Myocyte (in vitro differentiated cells): Measurements from ENCODE around the gene RNPS1. TPM values are rescaled to one million over a fixed set of nuclear protein-coding genes. Genes with fewer than 3 reads are reported as not detected.
"Not testable (repeated sequence)": the region's sequence is repeated elsewhere in the genome, so short reads cannot be mapped to it uniquely, and the experiment has no call there.

Experiments used
- DNase-seq: peaks from one replicate; pipeline ENCODE4 v3.0.0-alpha.2; 2012; ENCODE audit warnings: low read depth
- total RNA-seq: library from RNA; depleted of rRNA; stranded (reverse); fragments of >200 nt; gene quantifications from 2 replicates; pipeline ENCODE4 v1.2.3, GENCODE V29; 2014

Gene RNPS1
- total RNA-seq, 1 donor from 2014 or later = 136 TPM

DNA sequence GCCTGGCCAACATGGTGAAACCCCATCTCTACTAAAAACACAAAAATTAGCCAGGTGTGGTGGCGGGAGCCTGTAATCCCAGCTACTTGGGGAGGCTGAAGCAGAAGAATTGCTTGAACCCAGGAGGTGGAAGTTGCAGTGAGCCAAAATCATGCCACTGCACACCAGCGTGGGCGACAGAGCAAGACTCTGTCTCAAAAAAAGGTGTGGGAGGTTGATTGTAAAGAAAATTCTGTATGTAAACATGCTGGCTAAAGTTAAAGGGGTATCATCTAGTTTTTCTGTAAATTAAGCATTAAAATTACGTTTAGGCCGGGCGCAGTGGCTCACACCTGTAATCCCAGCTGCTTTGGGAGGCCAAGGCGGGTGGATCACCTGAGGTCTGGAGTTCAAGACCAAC lies 9.4 kb downstream of the RNPS1 start:
- DNase-seq = not testable (repeated sequence)

DNA sequence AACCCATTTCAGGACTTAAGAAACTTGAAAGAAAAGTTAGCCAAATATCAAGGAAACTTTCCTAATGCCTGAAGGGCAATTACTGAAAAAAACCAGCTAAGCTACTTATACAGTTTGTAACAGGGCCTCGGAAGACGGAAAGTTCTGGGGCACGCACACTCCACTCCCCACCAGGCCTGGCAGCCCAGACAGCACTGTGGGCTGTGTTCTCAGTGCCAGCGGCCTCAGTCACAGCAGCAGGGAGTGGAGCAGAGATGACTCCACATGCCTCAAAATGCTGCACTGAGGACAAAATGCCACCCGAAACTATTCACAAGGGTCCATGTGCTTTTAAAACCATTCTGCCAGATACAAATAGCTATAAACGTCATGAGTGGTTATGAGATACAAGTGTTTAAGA lies 10.2 kb downstream of the RNPS1 start:
- DNase-seq = no peak

DNA sequence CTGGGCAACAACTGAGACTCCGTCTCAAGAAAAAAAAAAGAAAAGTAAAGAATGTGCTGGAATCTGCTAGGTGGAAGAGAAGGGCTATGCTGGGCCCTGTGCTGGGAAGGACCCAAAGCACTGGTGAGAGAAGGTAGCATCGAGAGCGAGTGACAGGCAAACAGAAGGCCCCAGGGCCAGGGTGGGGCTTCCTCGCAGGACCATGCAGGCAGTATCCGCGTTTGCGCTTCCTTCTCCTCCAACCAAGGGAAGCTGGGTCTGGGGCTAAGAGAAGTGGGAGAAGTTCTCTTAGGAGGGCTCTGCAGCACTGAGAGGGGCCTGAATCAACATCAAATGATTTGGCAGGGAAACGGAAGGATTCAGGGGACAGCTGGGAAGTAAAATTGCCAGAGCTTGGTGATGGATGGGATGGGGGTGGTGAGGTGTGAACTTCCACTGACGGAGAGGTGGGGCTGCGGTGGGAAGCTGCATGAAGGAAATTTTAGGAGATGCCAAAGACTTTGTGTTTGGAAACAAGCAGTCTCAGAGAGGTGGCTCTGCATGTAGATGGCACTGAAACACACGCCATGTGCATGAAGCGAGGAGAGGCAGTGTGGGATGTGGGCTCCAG lies 11.3 kb downstream of the RNPS1 start:
- no peak for DNase-seq

DNA sequence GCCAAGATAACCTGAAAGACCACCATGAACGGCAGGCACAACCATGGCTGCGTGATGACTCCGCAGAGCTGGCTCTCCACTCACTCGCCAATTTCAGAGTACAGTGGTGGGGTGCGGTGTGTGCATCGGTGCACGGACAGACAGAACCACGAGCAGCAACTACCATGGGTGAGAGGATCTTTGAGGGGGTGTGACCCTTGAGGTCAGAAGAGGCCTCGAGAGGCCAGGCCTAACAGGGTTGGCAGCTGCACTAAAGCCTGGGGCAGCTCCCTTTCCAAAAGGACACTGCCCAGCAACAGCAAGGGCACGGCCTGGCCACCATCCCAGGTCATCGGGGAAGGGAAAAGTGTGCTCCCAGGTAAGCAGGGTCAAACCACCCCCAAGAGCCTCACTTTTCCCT lies 14.6 kb downstream of the RNPS1 start:
- DNase-seq = no peak

DNA sequence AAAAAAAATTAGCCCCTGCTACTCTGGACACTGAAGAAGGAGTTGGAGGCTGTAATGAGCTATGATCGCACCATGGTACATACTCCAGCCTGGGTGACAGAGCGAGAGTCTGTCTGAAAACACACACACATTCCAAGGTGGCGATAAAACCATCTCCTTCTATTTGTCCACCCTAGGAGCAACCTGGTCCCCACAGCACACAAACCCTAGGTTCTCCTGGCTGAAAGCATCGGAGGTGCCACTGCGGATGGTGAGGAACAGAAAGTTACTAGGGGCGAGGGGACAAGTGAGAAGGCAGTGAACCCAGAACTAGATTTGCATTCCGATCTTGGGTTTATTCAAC lies 15.1 kb downstream of the RNPS1 start:
- no peak for DNase-seq

- DNase-seq = peak; percentile 95
These were observed 16.4 kb downstream of the RNPS1 start, which contains the start of gene ECI1 for GRCh38 chr16:2251296-2252111. Gene ECI1 (minus strand): TSS chr16:2251587. CDS start chr16:2251566, 21 bp downstream.

- DNase-seq = no peak
These were observed 17.2 kb downstream of the RNPS1 start for GRCh38 chr16:2250652-2251295.

DNA sequence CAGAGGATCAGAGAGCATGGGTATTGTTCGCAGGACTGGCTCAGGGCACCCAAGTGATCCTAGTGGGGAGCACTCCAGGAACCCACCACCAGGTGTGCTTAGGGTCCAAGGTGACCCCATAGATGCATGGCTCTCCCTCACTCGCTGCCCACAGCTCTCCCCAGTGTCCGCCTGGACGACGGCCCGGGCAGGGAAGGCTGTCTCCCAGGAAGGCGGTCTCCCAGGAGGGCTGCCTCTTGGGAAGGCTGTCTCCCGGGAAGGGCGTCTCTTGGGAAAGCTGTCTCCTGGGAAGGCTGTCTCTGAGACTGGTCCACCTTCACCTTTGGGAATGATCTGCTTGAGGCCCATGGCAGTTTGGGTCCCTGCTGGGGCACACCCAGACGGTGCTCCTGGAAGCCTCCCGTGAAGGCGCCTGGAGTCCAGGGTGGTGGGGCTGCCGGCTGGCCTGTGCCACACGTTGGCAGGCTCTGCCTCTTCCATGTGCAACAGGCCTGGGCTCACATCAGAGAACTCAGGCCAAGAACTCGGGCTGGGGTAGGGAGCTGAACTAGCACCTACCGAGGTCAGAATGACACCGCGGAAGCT lies 21.5 kb downstream of the RNPS1 start:
- no peak for DNase-seq

- DNase-seq = no peak
These were observed 22.8 kb downstream of the RNPS1 start for GRCh38 chr16:2244926-2245795.

- no peak for DNase-seq
These were observed 23.6 kb downstream of the RNPS1 start for GRCh38 chr16:2244301-2244700.

- DNase-seq = no peak
These were observed 24.1 kb downstream of the RNPS1 start for GRCh38 chr16:2243781-2244180.

GRCh38 chr16:2243031-2243528 lies 24.8 kb downstream of the RNPS1 start:
- DNase-seq = no peak

DNA sequence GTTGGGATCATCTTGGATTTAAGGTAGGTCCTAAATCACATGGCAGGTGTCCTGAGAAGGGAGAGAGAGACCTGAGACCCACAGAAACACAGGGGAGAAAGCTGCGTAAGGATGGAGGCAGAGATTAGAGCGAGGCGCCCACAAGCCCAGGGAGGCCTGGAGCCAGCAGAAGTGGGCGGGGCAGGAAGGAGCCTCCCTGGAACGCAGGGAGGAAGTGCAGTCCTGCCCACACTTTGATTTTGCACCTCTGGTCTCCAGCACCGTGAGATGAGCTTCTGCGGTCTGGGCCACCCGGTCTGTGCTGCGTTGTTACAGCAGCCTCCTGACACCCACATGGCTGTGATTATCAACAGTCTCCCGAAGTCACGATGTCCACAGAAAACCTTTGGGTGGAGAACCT lies 25.3 kb downstream of the RNPS1 start:
- no peak for DNase-seq

- not testable (repeated sequence) for DNase-seq
These were observed 27.6 kb downstream of the RNPS1 start for GRCh38 chr16:2240331-2240730.

DNA sequence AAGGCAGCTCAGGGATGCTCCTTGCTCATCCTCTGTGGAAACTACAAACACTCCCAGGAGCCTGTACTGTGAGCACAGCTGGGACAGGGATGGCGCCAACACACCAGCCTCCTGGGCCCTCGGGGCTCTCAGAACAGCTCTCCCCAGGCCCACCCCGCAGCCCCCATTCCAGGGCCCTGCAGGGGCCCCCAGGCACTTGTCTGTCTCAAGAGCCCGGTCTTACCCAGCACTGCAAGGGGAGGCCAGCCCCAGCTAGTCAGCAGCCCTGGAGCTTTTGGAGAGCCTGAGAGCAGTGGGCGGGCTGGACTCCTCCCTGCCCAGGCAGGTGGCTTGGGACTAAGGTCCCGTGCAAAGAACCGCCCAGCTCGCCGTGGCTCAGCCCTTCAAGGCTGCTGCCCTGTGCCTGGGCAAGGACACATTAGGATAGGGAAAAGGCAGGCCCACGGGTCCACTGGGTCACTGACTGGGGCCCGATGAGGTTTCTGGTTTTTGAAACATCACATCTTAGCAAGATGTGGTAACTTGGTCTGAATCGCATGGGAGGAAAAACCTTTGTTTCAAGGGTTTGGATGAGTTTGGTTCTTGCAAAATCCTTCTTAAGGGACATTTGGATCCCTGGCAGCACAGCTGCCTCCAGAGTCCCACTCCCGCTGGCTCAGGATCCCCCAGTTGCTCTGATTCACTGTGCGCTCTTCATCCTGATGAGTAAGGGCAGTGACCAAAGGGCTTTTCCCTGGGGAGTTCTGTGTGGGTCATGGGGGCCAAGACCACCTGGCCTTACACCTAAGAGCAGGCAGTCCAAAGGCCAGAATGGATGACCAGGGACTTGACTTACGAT lies 28.9 kb downstream of the RNPS1 start:
- no peak for DNase-seq

- DNase-seq = no peak
These were observed 29.6 kb downstream of the RNPS1 start for GRCh38 chr16:2238150-2238837.

- DNase-seq = no peak
These were observed 30.3 kb downstream of the RNPS1 start for GRCh38 chr16:2237493-2238149.

DNA sequence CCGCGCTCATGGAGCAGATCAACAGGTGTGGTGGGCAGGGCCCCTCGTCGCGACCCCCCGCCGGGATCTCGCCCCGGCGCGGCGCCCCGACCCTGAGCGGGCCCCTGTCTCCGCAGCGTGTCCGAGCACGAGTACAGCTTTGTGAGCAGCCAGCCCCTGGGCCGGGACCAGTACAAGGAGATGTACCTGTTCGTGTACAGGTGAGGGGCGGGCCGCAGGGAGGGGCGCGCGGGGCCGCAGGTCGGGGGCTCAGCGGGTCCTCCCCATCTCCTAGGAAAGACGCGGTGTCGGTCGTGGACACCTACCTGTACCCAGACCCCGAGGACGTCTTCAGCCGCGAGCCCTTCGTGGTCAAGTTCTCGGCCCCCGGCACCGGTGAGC lies 30.8 kb downstream of the RNPS1 start:
- DNase-seq = no peak
